GM19025 (cell line): ENCODE measurements around the gene GRIK4.

Experiments used
- ATAC-seq: cut with Tn5 transposase; IDR thresholded peaks from one replicate; pipeline ENCODE4 v1.9.1; 2021; ENCODE audit warnings: mild to moderate bottlenecking, low read depth, moderate library complexity; ENCODE audit not compliant: unreplicated experiment

The GRIK4 gene

DNA sequence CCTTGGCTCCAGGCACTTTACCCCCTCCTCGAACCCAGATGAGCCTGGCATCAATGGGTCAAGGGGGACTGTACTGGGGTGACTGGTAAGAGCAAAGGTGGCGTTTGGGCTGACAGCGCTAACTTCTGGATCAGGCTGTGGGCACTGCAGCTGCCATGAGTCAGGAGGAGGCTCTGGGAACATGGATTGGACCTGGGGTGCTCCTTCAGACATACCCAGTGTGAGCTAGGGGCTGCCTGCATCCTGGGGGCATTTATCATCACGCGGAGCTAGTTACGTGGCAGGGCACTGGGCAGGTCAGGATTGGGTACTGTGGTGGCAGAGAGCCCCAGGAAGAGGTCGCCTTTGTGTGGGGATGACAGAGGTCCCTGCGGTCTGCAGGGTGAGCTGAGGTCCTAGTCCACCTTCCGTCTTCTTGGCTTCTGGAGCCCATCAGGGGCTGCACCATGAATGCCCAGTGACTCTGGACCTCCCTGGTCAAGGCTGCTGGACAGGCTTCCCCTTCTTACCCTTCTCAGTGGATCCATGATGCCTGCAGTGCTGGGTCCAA lies 13.1 kb downstream of the GRIK4 start:
- no peak for ATAC-seq

DNA sequence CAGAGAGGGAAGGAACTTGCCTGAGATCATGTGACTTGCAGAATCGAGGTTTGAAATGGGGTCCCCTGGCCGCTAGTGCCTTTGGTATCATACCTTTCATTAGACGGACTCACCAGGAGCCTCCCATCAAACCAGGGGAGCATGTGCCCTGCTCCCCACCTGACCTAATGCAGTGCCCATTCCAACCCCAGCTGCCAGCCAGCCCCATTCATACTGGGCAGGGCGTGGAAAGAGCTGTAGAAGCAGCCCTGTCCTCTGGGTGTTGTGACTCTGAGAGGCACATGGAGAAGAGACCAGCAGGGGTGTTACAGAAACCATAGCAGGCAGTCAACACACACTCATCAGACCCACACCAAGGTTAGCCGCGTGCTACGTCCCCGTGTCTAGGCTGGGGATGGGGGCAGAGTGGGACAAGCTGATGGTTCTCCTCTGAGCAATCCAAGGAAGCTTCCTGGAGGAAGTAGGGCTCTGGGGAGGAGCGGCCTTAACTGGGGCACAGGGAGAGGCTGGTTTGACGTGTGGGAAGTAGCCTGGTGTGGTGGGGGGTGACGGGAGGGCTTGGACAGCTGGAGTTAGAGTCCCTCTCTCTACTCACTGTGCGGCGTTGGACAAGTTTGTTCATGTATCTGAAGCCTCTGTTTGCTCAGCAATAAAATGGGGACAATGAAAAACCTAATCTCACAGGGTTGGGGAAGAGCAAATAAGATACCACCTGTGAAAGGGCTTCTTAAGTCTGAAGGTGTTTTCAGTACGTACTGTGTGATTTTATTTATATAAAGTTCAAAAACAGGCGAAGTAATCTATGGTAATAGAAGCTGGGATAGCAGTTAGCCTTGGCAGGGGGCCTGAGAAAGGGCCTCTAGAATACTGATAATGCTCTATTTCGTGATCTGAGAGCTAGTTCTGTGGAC lies 14.0 kb downstream of the GRIK4 start:
- no peak for ATAC-seq

DNA sequence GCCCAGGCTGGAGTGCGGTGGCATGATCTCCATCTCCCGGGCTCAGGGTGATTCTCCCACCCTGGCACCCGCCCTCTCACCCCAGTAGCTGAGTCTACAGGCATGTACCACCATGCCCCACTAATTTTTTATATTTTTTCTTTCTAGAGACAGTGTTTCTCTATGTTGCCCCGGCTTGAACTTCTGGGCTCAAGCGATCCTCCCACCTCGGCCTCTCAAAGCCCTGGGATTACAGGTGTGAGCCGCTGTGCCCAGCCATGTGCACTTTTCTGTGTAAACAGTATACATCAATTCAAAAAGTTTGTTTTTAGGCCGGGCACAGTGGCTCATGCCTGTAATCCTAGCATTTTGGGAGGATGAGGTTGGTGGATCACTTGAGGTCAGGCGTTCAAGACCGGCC lies 14.7 kb downstream of the GRIK4 start:
- ATAC-seq: no peak

DNA sequence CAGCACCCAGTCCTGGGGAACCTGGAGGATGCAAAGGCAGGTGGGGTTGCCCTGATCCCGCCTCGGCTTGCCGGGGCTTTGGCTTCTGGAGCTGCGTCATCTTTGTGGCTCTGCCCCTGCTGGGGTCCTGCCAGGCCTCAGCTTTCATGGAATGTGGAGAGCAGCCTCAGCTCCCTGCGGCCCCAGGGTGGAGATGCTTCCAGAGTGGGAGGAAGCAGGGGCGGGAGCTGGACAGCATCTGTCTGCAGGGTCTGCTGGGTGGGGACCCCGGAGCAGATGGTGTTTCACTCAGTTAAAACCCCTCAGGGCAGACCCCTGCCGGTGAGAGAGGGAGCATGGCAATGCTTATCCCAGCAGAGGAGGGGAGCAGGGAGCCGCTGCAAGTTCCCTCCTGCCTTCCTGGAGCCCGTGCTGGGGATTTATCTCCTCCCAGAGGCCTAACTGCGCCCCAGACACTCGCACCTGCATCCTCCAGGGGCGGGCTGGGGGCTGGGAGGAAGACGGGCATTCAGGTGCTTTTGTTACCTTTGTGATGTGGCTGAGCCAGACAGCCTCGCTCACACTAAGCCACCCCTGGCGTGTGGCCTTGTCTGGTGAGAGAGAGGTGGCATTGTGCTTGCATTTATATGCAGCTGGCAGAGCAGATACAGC lies 15.7 kb downstream of the GRIK4 start:
- ATAC-seq: no peak

DNA sequence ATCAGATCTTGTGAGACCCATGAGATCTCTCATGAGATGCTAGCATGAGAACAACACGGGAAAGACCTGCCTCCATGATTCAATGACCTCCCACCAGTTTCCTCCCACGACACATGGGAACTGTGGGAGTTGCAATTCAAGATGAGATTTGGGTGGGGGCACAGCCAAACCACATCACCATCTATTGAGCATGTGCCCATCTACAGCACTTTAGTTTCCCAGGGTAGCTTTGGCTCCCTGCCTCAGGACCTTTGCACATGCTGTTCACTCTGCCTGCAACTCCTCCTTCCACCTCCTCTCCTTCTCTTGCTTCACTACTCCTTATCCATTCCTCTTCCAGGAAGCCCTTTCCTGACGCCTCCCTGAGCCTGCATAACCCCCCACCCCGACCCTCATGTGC lies 17.2 kb downstream of the GRIK4 start:
- no peak for ATAC-seq

DNA sequence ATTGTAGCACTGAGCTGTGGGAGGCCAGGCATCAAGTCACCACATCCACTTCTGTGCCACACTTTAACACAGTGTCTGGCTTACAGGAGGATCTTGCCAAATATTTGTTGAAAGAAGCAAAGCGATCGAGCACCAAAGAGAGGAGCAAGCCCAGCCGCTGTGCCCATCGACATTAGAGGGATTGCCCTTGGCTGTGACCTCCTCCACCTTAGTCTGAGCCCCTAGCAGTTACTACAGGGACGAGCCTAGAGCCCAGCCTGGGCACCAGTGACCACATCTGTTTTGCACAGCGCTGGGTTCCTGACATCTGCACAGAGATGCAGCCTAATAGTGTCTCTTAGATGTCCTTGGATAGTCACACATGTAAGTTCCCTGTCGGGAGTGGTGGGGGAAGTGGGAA lies 17.7 kb downstream of the GRIK4 start:
- no peak for ATAC-seq

DNA sequence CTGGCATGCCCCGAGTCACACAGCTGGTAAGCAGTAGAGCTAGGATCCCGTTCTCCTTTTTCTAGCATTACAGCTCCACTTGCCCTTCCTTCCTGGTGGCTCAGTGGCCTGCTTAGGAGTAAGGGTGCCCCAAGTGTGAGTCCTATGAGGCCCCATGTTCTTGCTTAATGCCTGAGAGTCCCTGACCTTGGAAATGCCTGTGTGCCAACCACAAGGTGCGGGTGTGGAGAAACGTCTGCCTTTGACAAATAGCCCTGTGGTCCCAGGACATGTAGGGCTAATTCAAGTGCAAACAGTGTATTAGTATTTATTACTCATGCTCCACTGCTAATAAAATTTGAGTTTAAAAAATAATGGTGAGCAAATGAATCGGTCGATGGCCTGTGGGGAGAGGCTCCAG lies 18.4 kb downstream of the GRIK4 start:
- no peak for ATAC-seq

DNA sequence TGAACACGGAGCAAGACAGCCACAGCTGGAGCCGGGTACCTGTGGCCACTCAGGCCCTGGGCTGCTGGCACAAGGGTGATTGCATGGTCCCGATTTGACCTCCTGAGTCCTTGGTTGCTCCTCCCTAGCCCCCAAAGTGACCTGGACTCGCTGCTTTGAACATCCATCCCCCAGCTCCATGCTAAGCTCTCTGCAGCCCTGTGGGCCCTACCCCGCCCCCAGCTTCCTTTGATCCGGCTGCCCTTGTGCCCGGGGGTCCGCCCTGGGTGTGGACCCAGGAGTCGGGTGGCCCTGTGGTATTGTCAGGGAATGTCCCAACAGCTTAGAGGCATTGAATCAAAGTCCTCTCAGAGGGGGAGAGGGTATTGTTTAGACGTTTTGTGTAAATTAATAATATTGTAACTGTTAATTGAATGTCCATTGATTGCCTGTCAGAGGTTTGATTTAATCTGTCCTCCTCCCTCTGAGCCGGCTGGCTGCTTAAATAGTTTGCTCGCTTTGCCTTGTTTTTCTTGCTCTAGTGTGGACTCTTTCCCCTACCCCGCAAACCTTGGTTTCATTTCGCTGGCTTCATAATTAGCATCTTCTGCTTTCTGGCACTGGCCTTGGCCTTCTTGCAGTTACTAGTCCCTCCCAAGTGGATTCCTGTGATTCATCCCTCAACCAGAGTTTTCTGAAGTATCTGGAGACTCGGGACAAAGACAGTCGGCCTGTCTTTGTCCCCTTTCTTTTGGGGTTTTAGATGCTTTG lies 20.7 kb downstream of the GRIK4 start:
- no peak for ATAC-seq

DNA sequence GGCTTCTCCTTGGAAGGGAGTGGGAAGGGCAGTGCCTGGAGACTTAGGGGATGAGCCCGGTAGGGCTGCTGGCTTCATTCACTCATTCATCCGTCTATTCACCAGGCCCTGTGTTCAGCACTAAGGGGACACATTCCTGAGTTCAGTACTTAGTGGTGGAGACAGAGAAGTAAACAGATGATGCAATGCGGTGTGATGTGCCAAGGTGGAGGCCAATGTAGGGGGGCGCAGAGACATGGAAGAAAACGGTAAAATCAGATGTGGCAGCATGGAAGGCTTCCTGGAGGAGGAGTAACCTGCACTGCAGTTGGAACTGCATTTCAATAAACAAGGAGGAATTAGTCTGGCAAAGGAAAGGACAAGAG lies 21.3 kb downstream of the GRIK4 start:
- no peak for ATAC-seq

DNA sequence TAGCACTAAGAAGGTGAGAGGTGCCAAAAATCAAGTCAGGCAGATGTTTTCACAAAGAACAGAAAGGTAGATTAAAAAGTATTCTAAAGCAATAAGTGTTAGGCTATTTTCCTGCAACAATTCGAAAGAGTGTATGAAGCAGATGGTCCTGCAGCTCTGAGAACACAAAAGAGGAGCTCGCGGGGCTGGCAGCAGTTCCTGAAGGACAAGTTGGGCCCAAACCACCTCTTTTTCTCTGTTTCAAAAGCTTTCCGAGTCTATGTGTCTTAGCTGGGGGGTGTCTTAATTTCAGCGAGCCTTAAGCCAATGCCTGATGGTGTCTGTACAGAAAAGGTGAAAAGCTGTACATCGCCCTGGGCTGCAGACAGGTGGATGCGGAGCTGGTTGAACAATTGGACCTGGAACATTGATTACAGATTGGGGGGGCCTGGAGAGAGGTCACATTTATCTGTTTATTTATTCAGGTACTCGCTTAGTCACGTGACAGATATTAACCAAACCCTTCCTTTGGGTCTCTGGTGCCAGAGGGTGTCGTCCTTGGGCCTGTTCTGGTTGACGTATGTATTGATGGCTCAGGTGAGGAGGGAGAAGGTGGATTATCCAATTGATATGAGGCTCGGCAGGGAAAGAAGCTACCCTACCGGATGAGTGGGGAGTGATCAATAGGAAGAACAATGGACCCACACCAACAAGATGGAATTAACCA lies 24.7 kb downstream of the GRIK4 start:
- ATAC-seq: no peak

DNA sequence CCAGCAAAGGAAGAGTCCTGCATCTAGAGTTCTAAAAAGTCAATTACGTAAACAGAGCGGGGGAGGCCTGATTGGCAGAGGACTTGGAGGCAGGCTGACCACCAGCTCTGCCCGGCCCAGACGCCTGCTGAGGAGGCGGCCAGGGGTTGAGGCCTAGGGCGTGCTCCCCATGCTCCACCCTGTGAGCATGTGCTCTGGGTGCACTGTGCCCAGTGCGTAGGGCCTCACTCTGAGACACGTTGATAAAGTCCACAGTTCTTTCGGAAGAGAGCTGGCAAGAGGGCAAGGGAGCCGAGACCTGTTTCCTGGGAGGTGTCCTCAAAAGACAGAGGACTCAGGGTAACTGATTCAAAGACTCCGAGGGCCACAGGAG lies 25.2 kb downstream of the GRIK4 start:
- ATAC-seq: no peak

DNA sequence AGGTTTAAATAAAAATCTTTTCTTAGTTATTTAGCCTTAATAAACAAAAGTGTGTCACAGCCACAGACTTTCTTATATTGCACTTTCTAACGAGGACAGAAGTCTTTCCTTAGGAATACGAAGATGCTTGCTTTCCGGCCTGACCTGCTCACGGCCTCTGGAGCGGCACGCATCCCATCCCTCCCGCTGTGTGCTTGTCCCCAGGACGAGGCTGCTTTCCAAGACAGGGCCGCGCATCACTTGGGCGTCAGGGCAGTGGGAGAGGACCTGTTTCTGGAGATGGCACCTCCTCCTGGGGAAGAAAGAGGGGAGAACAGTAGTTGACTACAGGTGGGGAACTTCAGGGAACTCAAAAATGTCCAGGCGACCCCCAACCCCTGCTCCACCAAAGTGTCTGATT lies 26.4 kb downstream of the GRIK4 start:
- no peak for ATAC-seq

DNA sequence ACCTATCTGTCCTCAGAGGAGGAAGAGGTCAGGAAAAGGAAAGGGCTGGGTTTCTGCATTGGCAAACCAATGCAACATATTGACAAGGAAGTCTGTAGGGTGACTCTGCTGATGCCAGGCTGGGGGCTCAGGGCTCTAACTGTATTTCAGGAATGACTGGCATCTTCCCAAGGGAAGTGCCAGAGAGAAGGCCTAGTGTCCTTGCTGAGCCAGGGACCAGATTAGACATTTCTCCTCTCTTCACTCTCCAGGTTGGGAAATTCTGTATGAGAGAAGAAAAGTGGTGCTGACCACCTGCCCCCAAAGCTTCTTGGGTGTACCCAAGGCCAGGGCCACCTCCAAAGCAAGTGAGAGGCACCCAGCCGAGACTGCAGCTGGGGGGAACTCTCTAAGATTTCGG lies 27.2 kb downstream of the GRIK4 start:
- no peak for ATAC-seq

DNA sequence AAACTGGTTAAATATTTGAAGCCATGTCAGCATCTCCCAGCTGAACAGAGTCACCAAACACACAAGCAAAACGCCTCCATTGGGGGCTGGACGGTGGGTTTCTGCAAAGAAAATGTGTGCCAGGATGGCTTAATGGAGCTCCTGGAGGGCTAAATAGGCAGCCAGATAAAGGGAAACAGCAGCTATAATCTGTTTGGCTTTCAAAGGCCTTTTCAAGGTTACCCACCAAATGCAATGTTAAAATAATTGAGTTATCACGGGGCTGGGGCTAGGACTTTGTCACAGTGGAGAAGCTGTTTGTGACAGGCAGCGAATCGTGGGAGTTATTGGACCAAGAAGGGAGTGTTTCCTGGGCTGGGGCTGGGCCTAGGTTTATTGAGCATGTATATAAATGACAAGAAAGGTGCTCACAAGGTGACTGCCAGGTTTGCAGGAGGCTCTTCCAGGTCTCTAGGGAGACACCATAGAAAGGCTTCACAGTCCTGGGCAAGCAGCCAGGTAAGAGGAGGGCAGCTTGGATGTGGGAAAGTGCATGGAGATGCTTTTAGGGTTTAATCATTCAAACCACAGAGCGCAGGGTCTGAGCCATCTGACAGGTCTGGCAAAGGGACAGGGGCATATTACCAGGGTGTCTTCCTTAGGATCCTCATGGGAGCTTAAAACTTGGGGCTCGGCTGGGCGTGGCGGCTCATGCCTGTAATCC lies 28.3 kb downstream of the GRIK4 start:
- ATAC-seq: no peak

DNA sequence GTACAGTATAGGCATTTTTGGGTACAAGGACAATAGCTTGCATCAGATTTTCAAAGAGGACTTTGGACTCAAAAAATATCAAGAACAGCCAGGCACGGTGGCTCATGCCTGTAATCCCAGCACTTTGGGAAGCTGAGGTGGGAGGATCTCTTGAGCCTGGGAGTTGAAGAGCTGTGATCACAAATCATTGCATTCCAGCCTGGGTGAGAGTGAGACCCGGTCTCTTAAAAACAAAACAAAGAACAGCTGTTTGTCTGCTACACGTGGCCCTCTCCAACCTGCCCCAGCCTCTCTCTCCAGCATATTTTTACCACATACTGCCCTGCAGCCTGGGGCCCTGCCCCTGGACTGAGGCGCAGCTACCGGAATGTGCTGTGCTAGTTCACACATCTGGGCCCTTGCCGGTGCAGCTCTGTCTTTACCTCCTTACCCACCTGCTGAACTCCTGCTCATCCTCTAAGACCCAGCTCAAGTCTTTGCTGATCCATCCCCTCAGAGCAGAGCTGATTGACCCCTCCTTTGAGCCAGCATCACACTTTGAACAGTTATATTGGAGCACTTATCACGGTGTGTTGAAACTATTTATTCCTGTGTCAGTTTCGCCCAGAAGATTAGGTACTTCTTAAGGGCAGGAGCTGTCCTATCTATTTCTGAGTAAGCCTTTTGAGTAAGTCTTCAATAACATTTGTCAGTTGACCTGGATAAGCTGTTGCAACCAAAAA lies 29.4 kb downstream of the GRIK4 start:
- ATAC-seq: no peak

DNA sequence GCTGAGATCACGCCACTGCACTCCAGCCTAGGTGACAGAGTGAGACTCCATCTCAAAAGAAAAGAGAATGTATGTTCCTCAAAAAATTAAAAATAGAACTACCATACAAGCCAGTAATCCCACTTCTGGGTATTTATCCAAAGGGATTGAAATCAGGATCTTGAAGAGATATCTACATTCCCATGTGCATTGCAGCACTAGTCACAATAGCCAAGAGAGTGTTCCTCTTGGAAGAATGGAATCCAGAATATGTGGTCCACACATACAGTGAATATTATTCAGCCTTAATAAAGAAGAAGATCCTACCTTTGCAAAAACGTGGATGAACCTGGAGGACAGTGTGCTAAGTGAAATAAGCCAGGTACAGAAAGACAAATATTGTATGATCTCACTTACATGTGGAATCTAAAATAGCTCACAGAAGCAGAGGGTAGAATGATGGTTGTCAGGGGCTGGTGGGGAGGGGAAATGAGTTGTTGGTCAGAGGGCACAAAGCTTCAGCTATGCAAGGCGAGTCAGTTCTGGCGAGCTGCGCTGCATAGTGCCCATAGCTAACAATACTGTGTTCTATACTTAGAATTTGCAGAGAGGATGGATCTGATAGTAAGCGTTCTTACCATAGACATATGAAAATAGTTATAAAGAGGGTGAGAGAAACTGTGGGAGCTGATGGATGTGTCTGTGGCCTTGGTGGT lies 32.1 kb downstream of the GRIK4 start:
- no peak for ATAC-seq

DNA sequence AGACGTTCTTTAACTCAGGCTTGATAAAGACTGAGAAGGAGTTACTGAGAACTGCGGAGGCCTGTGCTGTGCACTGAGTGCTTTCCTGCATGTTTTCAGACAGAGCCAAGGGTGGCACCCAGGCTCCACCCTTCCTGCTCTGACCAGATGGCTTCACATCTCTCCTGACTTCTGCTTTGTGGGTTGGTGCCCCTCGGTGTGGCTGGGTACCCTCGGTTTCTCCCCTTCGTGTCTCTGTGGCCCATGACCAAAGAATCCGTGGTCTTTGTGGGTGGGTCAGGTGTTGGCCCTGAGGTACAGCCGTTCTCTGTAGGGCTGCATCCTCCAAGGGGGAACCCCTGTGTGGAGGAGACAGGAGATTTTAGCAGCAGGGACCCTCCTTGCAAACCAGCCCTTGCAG lies 34.3 kb downstream of the GRIK4 start:
- no peak for ATAC-seq

DNA sequence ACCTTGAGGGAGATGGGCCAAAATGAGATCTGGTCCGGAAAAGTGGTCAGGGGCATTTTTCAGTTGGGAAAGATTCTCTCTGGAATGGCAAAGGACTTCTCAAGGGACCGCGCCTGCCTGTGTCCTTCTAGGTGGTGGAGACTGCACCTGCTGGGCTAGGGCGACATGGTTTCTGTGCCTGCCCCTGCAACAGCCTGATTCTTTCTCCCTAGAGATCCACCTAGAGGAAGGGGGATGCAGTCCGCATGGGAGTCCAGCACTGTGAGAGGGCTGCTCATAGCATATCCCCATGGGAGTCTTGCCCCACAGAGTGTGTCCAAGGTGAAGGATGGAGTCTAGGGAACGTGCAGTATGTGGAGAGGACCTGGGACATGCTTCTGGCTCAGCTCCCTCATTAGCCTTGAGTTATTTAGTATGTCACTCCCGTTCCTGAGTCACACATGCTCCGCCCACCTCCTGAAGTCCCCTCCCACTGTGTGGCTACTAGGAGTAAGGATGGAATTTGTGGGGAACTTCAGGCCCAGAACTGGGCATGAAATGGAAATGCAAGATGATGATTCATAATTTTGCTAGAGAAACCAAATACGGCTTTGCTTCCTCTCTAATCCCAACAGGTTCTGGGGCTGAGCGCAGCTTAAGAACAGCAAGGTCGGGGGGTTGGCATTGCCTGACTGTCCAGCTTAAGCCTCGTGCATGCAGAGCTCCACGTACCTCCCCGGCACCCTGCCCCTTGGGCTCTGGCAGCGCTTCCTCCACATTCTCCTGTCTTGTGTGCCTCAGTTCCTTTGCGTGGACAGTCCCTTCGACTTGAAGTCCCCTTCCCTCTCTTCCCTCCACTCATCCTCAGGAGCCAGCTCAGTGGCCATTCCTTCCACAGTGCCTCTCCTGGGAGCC lies 35.0 kb downstream of the GRIK4 start:
- ATAC-seq: no peak
